HEK293T (cell line): ENCODE data around the gene CALD1.

Experiments
- CTCF ChIA-PET: fragments of 350-600 bp; formaldehyde crosslinking; extraction: SDS; loops from one replicate; lab custom pipeline; 2021; ENCODE audit warnings: antibody characterized with exemption, inconsistent platforms; lab: Yijun Ruan, JAX
- POLR2A ChIA-PET: fragments of 350-600 bp; formaldehyde crosslinking; extraction: SDS; loops from one replicate; lab custom pipeline; 2020; ENCODE audit warnings: antibody characterized with exemption, inconsistent platforms; lab: Yijun Ruan, JAX
- DNase-seq: peaks from one replicate; pipeline ENCODE4 v3.0.0; 2012; ENCODE audit warnings: mixed read lengths; ENCODE audit errors: extremely low spot score
- ARNT ChIP-seq: fragments of 450-650 bp; IDR thresholded peaks from 2 replicates; pipeline ENCODE4 v1.6.1; 2017; ENCODE audit warnings: mild to moderate bottlenecking
- BHLHE40 ChIP-seq: fragments of 450-650 bp; IDR thresholded peaks from 2 replicates; pipeline ENCODE4 v1.6.1; 2016; ENCODE audit warnings: mild to moderate bottlenecking, moderate library complexity, borderline replicate concordance
- CTBP1 ChIP-seq: fragments of 450-650 bp; IDR thresholded peaks from 2 replicates; pipeline ENCODE4 v1.6.1; 2016; ENCODE audit warnings: borderline replicate concordance
- ELF4 ChIP-seq: fragments of 450-650 bp; IDR thresholded peaks from 2 replicates; pipeline ENCODE4 v1.6.1; 2017; ENCODE audit warnings: antibody characterized with exemption
- FOXA1 ChIP-seq: fragments of 450-650 bp; IDR thresholded peaks from 2 replicates; pipeline ENCODE4 v1.6.1; 2016; ENCODE audit warnings: mild to moderate bottlenecking
- FOXK2 ChIP-seq: fragments of 450-650 bp; IDR thresholded peaks from 2 replicates; pipeline ENCODE4 v1.6.1; 2016; ENCODE audit warnings: mild to moderate bottlenecking
- FOXM1 ChIP-seq: fragments of 450-650 bp; IDR thresholded peaks from 2 replicates; pipeline ENCODE4 v1.6.1; 2017; ENCODE audit warnings: mild to moderate bottlenecking, borderline replicate concordance
- HDGF ChIP-seq: fragments of 450-650 bp; IDR thresholded peaks from 2 replicates; pipeline ENCODE4 v1.6.1; 2017; ENCODE audit warnings: antibody characterized with exemption, borderline replicate concordance
- L3MBTL2 ChIP-seq: fragments of 450-650 bp; conservative IDR thresholded peaks from 2 replicates; pipeline ENCODE4 v1.6.1; 2016; ENCODE audit warnings: mild to moderate bottlenecking
- LEF1 ChIP-seq: fragments of 450-650 bp; IDR thresholded peaks from 2 replicates; pipeline ENCODE4 v1.6.1; 2017; ENCODE audit warnings: mild to moderate bottlenecking, borderline replicate concordance
- NFRKB ChIP-seq: fragments of 450-650 bp; IDR thresholded peaks from 2 replicates; pipeline ENCODE4 v1.6.1; 2016; ENCODE audit warnings: mild to moderate bottlenecking, moderate library complexity
- PKNOX1 ChIP-seq: fragments of 450-650 bp; IDR thresholded peaks from 2 replicates; pipeline ENCODE4 v1.6.1; 2016
- SP1 ChIP-seq: fragments of 450-650 bp; IDR thresholded peaks from 2 replicates; pipeline ENCODE4 v1.6.1; 2017
- SUZ12 ChIP-seq: fragments of 450-650 bp; IDR thresholded peaks from 2 replicates; pipeline ENCODE4 v1.6.1; 2016; ENCODE audit warnings: mild to moderate bottlenecking
- TARDBP ChIP-seq: fragments of 450-650 bp; IDR thresholded peaks from 2 replicates; pipeline ENCODE4 v1.6.1; 2016
- ZNF384 ChIP-seq: fragments of 450-650 bp; IDR thresholded peaks from 2 replicates; pipeline ENCODE4 v1.6.1; 2016

Gene CALD1

GRCh38 chr7:134788191-134788590 lies 8.8 kb downstream of the CALD1 start:
- CTCF ChIA-PET: interaction anchor here (0.7 kb wide), 1 partner anchor 1215 kb away, joined by 3 read pairs; no protein-coding TSS in a partner anchor
- POLR2A ChIA-PET: no interaction called here
- no peak for DNase-seq
- TF ChIP-seq FOXM1 (no peak), HDGF (no peak), SUZ12 (no peak)

GRCh38 chr7:134789967-134790685 lies 10.7 kb downstream of the CALD1 start:
- POLR2A ChIA-PET: interaction anchor here (1.4 kb wide), 1 partner anchor 11 kb away, joined by 6 read pairs; the partner anchor contains the start of gene CALD1
- DNase-seq: no peak
- TF ChIP-seq SUZ12 (no peak), SP1 (no peak), FOXK2 (no peak), TARDBP (no peak), PKNOX1 (no peak), ELF4 (no peak), NFRKB (no peak), CTBP1 (no peak), FOXM1 (no peak), L3MBTL2 (no peak), LEF1 (no peak), ZNF384 (no peak)
- CTCF ChIA-PET: interaction anchor here (0.6 kb wide), 1 partner anchor 76 kb away, joined by 3 read pairs; no protein-coding TSS in a partner anchor

GRCh38 chr7:134792968-134793367 lies 13.5 kb downstream of the CALD1 start:
- no peak for DNase-seq
- POLR2A ChIA-PET: no interaction called here
- CTCF ChIA-PET: no interaction called here
- no peak for TF ChIP-seq CTBP1
- no peak for TF ChIP-seq TARDBP
- TF ChIP-seq ELF4: no peak
- TF ChIP-seq ARNT: no peak
- TF ChIP-seq FOXA1: no peak
- no peak for TF ChIP-seq SP1
- TF ChIP-seq LEF1: no peak
- TF ChIP-seq BHLHE40: no peak
- TF ChIP-seq FOXK2: no peak
- no peak for TF ChIP-seq ZNF384
- TF ChIP-seq HDGF: no peak
- TF ChIP-seq SUZ12: no peak
- no peak for TF ChIP-seq PKNOX1
- no peak for TF ChIP-seq FOXM1
- TF ChIP-seq NFRKB: no peak
- TF ChIP-seq L3MBTL2: no peak

- TF ChIP-seq NFRKB: no peak
- TF ChIP-seq CTBP1: no peak
- no peak for TF ChIP-seq L3MBTL2
- no peak for TF ChIP-seq ELF4
- TF ChIP-seq SP1: no peak
- no peak for TF ChIP-seq FOXK2
- TF ChIP-seq LEF1: no peak
- TF ChIP-seq HDGF: no peak
- no peak for TF ChIP-seq BHLHE40
- TF ChIP-seq ARNT: no peak
- no peak for TF ChIP-seq FOXA1
- TF ChIP-seq TARDBP: no peak
- no peak for TF ChIP-seq SUZ12
- no peak for DNase-seq
- ChIA-PET CTCF (no interaction called here), POLR2A (no interaction called here)
Observed at GRCh38 chr7:134795231-134795630, 15.8 kb downstream of the CALD1 start.

GRCh38 chr7:134798155-134798554 lies 18.7 kb downstream of the CALD1 start:
- CTCF ChIA-PET: no interaction called here
- POLR2A ChIA-PET: no interaction called here
- no peak for TF ChIP-seq ELF4
- DNase-seq: no peak

- CTCF ChIA-PET: no interaction called here
Observed at GRCh38 chr7:134799377-134799776, 19.9 kb downstream of the CALD1 start.

More at GRCh38 chr7:134799377-134799776, 19.9 kb downstream of the CALD1 start:
- no peak for DNase-seq
- no peak for TF ChIP-seq LEF1
- no peak for TF ChIP-seq BHLHE40
- TF ChIP-seq PKNOX1: no peak
- no peak for TF ChIP-seq TARDBP
- TF ChIP-seq ARNT: no peak
- no peak for TF ChIP-seq L3MBTL2
- TF ChIP-seq FOXK2: no peak
- TF ChIP-seq SUZ12: no peak
- TF ChIP-seq CTBP1: no peak
- no peak for TF ChIP-seq HDGF
- POLR2A ChIA-PET: no interaction called here
